Measurements from ENCODE around the gene SMDT1.

Gene SMDT1

DNA sequence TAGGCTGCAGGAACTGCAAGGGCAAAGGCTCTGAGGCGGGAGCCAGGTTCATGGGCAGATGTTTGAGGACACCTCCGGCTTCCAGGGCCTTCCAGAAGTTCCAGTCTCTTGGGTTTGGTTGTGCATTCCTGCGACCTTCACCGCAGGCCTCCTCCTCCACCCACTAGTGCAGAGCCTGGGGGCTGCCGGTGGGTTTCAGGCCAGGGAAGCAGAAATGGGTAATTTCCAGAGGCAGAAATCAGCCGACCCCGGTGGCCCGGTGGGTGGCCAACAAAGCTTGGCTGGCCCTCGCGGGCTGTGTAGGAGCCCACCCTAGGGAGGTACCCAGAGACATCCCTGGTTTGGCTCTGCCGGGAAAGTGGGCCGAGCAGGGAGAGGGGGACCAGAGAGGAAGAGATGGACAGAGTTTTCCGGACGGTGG lies 5.9 kb upstream of the SMDT1 start:
- TF ChIP-seq, protein P1, sequence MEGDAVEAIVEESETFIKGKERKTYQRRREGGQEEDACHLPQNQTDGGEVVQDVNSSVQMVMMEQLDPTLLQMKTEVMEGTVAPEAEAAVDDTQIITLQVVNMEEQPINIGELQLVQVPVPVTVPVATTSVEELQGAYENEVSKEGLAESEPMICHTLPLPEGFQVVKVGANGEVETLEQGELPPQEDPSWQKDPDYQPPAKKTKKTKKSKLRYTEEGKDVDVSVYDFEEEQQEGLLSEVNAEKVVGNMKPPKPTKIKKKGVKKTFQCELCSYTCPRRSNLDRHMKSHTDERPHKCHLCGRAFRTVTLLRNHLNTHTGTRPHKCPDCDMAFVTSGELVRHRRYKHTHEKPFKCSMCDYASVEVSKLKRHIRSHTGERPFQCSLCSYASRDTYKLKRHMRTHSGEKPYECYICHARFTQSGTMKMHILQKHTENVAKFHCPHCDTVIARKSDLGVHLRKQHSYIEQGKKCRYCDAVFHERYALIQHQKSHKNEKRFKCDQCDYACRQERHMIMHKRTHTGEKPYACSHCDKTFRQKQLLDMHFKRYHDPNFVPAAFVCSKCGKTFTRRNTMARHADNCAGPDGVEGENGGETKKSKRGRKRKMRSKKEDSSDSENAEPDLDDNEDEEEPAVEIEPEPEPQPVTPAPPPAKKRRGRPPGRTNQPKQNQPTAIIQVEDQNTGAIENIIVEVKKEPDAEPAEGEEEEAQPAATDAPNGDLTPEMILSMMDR (conservative IDR thresholded peaks at IDR 0.05) = no peak
- H3K27ac ChIP-seq = peak overlapping the region; percentile 50; the same call in 1 of the 2 replicates

DNA sequence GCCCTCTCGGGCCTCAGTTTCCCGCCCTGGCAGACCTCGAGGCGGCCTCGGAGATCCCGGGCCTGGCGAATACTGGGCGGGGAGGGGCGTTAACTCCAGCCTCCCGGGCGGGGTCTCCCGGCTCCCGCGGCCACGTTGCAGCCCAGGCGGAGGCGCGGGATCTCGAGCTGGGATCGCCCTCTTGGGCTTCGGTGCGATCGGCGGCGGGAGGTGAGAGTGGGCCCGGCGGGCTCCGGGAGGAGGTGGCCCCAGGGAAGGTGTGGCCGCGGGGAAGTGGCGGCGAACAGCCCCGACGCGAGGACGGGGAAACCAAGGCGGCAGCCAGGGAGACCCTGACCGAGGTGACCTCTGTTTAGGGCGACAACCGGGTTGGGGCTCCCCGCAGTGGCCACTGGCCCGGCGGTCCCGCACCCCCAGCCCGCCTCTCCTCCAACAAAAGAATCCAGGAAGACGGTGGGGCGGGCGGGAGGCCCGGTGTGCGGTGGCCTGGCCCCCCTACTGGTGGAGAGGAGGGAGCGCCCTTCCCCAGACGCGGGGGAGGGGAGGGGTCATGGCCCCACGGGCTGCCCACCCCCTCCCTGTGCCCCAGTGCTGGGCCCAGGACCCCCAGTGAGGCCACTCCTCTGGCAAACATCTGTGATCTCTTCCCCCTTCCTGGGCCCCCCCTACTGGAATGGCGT lies 5.2 kb upstream of the SMDT1 start, which contains the start of gene PHETA2:
PHETA2 (plus strand) TSS at position 117 of the 680 bp plus-strand sequence. CDS start 3,046 bp downstream, outside the sequence.
- TF ChIP-seq, protein P1 (conservative IDR thresholded peaks at IDR 0.05) = 0 out of 2 replicates have a peak, but pooled peaks have one; percentile 26
- H3K27ac ChIP-seq = peak within 1 kb of the TSS; percentile 50; the same call in 1 of the 2 replicates

DNA sequence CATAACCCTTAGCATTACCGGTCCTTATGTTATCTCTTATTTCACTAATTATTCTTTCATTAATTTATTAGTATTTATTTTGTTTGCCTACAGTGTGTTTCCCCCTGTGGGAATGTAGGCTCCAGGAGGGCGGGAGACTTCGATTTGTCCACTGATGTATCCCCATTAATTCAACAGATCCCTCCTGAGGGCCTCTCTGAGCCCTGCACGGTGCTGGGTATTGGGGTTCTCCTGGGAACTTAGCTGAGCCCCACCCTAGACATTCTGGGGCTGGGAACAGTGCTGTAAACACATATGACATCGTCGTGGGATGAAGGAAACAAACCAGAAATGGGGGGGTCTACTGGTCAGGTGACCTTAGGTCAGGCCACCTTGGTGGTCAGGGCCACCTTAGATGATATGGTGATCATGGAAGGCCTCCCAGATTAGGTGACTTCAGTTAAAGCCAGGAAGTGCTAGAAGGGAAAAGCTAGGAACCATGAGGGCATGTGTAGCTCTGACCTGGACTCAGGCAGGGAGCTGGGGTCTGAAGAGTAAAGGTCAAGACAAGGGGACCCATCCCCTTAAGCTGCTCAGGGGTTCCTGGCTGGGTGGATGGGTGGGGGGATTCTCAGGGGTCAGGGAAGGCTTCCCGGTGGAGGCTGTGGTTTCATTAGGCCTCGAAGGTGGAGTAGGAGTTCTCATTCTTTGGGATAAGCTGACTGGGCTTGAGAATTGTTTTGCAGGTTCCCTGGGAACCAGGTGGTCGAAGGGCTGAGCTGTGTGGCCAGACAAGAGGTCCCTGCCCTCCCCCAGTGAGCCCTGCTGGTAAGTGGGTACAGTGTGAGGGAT lies 4.4 kb upstream of the SMDT1 start:
- TF ChIP-seq, protein P1 (conservative IDR thresholded peaks at IDR 0.05) = no peak
- peak overlapping the region; percentile 50; the same call in 1 of the 2 replicates for H3K27ac ChIP-seq

GRCh38 chr22:42076764-42077485 lies 2.6 kb upstream of the SMDT1 start:
- TF ChIP-seq, protein P1 (conservative IDR thresholded peaks at IDR 0.05) = no peak
- no peak overlapping the region; the same call in 1 of the 2 replicates for H3K27ac ChIP-seq

DNA sequence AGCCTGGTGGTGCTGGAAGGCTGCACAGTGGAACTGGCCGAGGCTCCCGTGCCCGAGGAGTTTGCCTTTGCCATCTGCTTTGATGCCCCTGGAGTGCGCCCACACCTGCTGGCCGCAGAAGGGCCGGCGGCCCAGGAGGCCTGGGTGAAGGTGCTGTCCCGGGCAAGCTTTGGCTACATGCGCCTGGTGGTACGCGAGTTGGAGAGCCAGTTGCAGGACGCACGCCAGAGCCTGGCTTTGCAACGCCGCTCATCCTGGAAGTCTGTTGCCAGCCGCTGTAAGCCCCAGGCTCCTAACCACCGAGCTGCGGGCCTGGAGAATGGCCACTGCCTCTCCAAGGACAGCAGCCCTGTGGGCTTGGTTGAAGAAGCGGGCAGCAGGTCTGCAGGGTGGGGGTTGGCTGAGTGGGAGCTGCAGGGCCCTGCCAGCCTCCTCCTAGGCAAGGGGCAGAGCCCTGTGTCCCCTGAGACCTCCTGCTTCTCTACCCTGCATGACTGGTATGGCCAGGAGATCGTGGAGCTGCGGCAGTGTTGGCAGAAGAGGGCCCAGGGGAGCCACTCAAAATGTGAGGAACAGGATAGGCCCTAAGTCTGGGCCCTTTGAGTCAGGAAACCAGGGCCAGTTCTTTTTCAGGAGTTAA lies 1.9 kb upstream of the SMDT1 start:
- TF ChIP-seq, protein P1 (conservative IDR thresholded peaks at IDR 0.05) = no peak
- H3K27ac ChIP-seq = peak overlapping the region; percentile 95

GRCh38 chr22:42078469-42079318 lies 806 bp upstream of the SMDT1 start:
- TF ChIP-seq, protein P1 (conservative IDR thresholded peaks at IDR 0.05) = no peak
- peak overlapping the region; percentile 95 for H3K27ac ChIP-seq
